ENCODE measurements around the gene VAMP5. TPM values are rescaled to one million over a fixed set of nuclear protein-coding genes. Genes with fewer than 3 reads are reported as not detected.
A peak's percentile ranks its signal among the peaks of the same experiment; 100 is the strongest.

Gene VAMP5
- total and polyA plus RNA-seq, 2 of the 8 experiments (the other 6 are each of a cell fraction or from before 2014, with no cell fraction given), result 4.7 to 14.2 TPM

- Histone ChIP-seq H3K27ac (ENCODE audit: low read depth, low read length) (no peak overlapping the region), H3K4ac (replicated peaks; ENCODE audit: insufficient read length, low read depth, low read length) (no peak overlapping the region), H4K91ac (replicated peaks; ENCODE audit: insufficient read length, low read length) (no peak overlapping the region), H3K9ac (replicated peaks in 1 of 4; ENCODE audit: extremely low read depth in 1 of 4, low read depth in 3 of 4, low read length in 3 of 4) (no peak overlapping the region), H3K23me2 (ENCODE audit: low read depth, low read length) (no peaks in the 10 kb centered on the region), H3K36me3 (ENCODE audit: control insufficient read depth in 2 of 4, insufficient read depth in 4 of 4, low read length in 3 of 4) (peaks cover 25 to 53% (median 40%) of the 10 kb centered on the region in 4 experiments), H4K5ac (ENCODE audit: insufficient read length, low read depth, low read length) (no peak overlapping the region), H2BK120ac (replicated peaks; ENCODE audit: low read depth, low read length) (no peak overlapping the region), H2BK5ac (ENCODE audit: low read depth, low read length) (no peak overlapping the region), H3K56ac (replicated peaks; ENCODE audit: insufficient read length, low read depth, low read length) (no peak overlapping the region), H2BK12ac (ENCODE audit: low read depth, low read length) (no peak overlapping the region), H4K20me1 (replicated peaks in 1 of 2; ENCODE audit: control insufficient read depth in 1 of 2, insufficient read depth in 2 of 2, low read length in 2 of 2) (peaks cover 3% of the 10 kb centered on the region in 2 experiments), H3K79me1 (ENCODE audit: low read depth, low read length) (no peaks in the 10 kb centered on the region), H3K4me3 (ENCODE audit: extremely low read depth in 1 of 4, insufficient read depth in 2 of 4, low read depth in 3 of 4, low read length in 4 of 4) (no peak overlapping the region), H2BK15ac (ENCODE audit: low read length) (no peak overlapping the region), H3K79me2 (ENCODE audit: control insufficient read depth in 1 of 2, insufficient read depth in 2 of 2, low read length in 2 of 2) (no peaks in the 10 kb centered on the region), H3K18ac (ENCODE audit: extremely low read depth, low read length) (no peak overlapping the region), H3K4me1 (replicated peaks in 1 of 4; ENCODE audit: control insufficient read depth in 3 of 4, insufficient read depth in 4 of 4, low read length in 3 of 4) (peaks cover 0 to 2% (median 0%) of the 10 kb centered on the region in 4 experiments; a peak in 1 of 7 replicates), H2AFZ (ENCODE audit: low read length) (no peak overlapping the region), H3K4me2 (ENCODE audit: insufficient read depth in 1 of 2, low read depth in 2 of 2, low read length in 2 of 2) (no peak overlapping the region), H3K27me3 (replicated peaks in 1 of 4; ENCODE audit: control insufficient read depth in 3 of 4, extremely low read depth in 1 of 4, insufficient read depth in 3 of 4, low read length in 3 of 4) (no peaks in the 10 kb centered on the region), H2BK20ac (ENCODE audit: low read length) (no peak overlapping the region), H4K8ac (ENCODE audit: extremely low read depth, insufficient read depth, low read length) (no peak overlapping the region), H2AK5ac (ENCODE audit: low read depth, low read length) (no peak overlapping the region), H3K14ac (ENCODE audit: insufficient read length) (no peak overlapping the region), H3K23ac (ENCODE audit: insufficient read length) (no peak overlapping the region), H3K9me3 (ENCODE audit: insufficient read depth in 2 of 2, low read depth in 1 of 2, low read length in 1 of 2) (no peaks in the 10 kb centered on the region)
- DNase-seq (ENCODE audit: low read depth in 1 of 2, low spot score in 2 of 2) (no peak), FAIRE-seq (no peak)
- ChIA-PET POLR2A (ENCODE audit: partially characterized antibody) (interaction anchor here (0.6 to 38.6 kb wide), 15 partner anchors 7 to 587 kb away, joined by 3 to 1889 read pairs (median 6); partner anchors contain the start of genes CAPG, GGCX, MAT2A and RNF181), CTCF (ENCODE audit: partially characterized antibody) (interaction anchor here (0.7 to 10.1 kb wide), 10 partner anchors 7 to 248 kb away, joined by 3 to 259 read pairs (median 4); partner anchors contain the start of genes MAT2A and SH2D6)
- TF ChIP-seq ASH2L (IDR thresholded peaks at IDR 0.05; ENCODE audit: low read length) (no peak), POLR2A (IDR thresholded peaks at IDR 0.05; ENCODE audit: control extremely low read depth in 1 of 2, low read depth in 2 of 2, low read length in 2 of 2) (peak in 1 of 2 experiments; percentile 29; a peak in 1 of 3 replicates)
- 88% methylated on average over 6 of the region's 6 CpGs; no CpG with 5 or more reads in 1 of the 2 experiments for WGBS, 2 experiments (ENCODE audit: extremely low coverage in 1 of 2, insufficient coverage in 1 of 2, insufficient read length in 1 of 2, insufficient replicate concordance in 2 of 2, low coverage in 1 of 2, low lambda C conversion rate in 2 of 2, missing lambda C conversion rate in 1 of 2)
Measured at GRCh38 chr2:85547859-85548607, 36.2 kb upstream of the VAMP5 start.

Measured in H1 (cell line).